ENCODE data around the gene UBE3B.

GRCh38 chr12:109524466-109525278 is 47.2 kb downstream of the UBE3B start:
- TF ChIP-seq CTCF (IDR thresholded peaks at IDR 0.05) = no peak
- TF ChIP-seq POLR2A (IDR thresholded peaks at IDR 0.05) = no peak
- no peak for TF ChIP-seq POLR2AphosphoS5 (IDR thresholded peaks at IDR 0.05)
- TF ChIP-seq EP300 (IDR thresholded peaks at IDR 0.05) = no peak
